IMR-90 (cell line): Measurements from ENCODE around the gene TMEM179. TPM values are rescaled to one million over a fixed set of nuclear protein-coding genes. Genes with fewer than 3 reads are reported as not detected.

ENCODE experiments used
- ATAC-seq: fragments of 200-7000 bp; cut with Tn5 transposase; 2 replicates; pipeline ENCODE4 v1.9.1; 2020; ENCODE audit warnings: low read depth, mild to moderate bottlenecking, moderate library complexity
- BruUV-seq: library from RNA; stranded (reverse); fragments of 400-500 nt; replicated peaks from 2 replicates; lab custom pipeline; 2021; lab: Mats Ljungman, UMichigan
- CTCF ChIA-PET: fragments of 300-600 bp; formaldehyde crosslinking; extraction: SDS; loops from one replicate; lab custom pipeline; 2021; ENCODE audit warnings: antibody characterized with exemption; lab: Yijun Ruan, JAX
- POLR2A ChIA-PET: fragments of 300-600 bp; sonication (Branson Sonifier 250); formaldehyde crosslinking; loops from one replicate; lab custom pipeline; 2022; ENCODE audit warnings: antibody characterized with exemption; ENCODE audit not compliant: unreplicated experiment; lab: Charles Lee
- DNase-seq: peaks from one replicate; pipeline ENCODE4 v3.0.0; 2013
- H2AFZ ChIP-seq: replicated peaks from 2 replicates; pipeline ENCODE3; 2013; ENCODE audit warnings: low read length, mild to moderate bottlenecking; ENCODE audit not compliant: poor library complexity
- H2AK5ac ChIP-seq: 2 replicates; pipeline ENCODE4 v1.6.1; 2013; ENCODE audit warnings: low read depth, low read length, inconsistent platforms
- H2AK9ac ChIP-seq: replicated peaks from 2 replicates; pipeline ENCODE3; 2013; ENCODE audit warnings: mild to moderate bottlenecking, low read depth, low read length, moderate library complexity; ENCODE audit not compliant: poor library complexity
- H2BK120ac ChIP-seq: 2 replicates; pipeline ENCODE4 v1.6.1; 2013; ENCODE audit warnings: low read depth, low read length, inconsistent platforms
- H2BK15ac ChIP-seq: 3 replicates; pipeline ENCODE4 v1.6.1; 2013; ENCODE audit warnings: low read depth, low read length, inconsistent platforms
- H2BK20ac ChIP-seq: 2 replicates; pipeline ENCODE4 v1.6.1; 2013; ENCODE audit warnings: low read depth, mild to moderate bottlenecking, inconsistent platforms, low read length, moderate library complexity
- H2BK5ac ChIP-seq: 2 replicates; pipeline ENCODE4 v1.6.1; 2013; ENCODE audit warnings: mild to moderate bottlenecking, low read depth, low read length, inconsistent platforms; ENCODE audit not compliant: poor library complexity, severe bottlenecking
- H3K14ac ChIP-seq: replicated peaks from 2 replicates; pipeline ENCODE4 v1.6.1; 2013; ENCODE audit warnings: low read depth, low read length, inconsistent platforms
- H3K18ac ChIP-seq: 2 replicates; pipeline ENCODE4 v1.6.1; 2013; ENCODE audit warnings: low read depth, low read length, control low read depth
- H3K23ac ChIP-seq: 2 replicates; pipeline ENCODE4 v1.6.1; 2013; ENCODE audit warnings: low read depth, low read length, inconsistent platforms
- H3K27ac ChIP-seq: 2 replicates; pipeline ENCODE4 v1.5.1; 2013; ENCODE audit warnings: mild to moderate bottlenecking, control low read depth, low read length; ENCODE audit not compliant: insufficient read depth
- H3K27me3 ChIP-seq: 2 replicates; pipeline ENCODE4 v1.6.1; 2013; ENCODE audit warnings: low read length; ENCODE audit not compliant: control insufficient read depth, insufficient read depth
- H3K36me3 ChIP-seq: 2 replicates; pipeline ENCODE4 v1.6.1; 2013; ENCODE audit warnings: low read length, mixed read lengths; ENCODE audit not compliant: control insufficient read depth, insufficient read depth
- H3K4ac ChIP-seq: 2 replicates; pipeline ENCODE4 v1.6.1; 2013; ENCODE audit warnings: low read depth, low read length, inconsistent platforms
- H3K4me1 ChIP-seq: 2 replicates; pipeline ENCODE4 v1.6.1; 2013; ENCODE audit warnings: low read length, mixed read lengths; ENCODE audit not compliant: control insufficient read depth, insufficient read depth
- H3K4me2 ChIP-seq: 2 replicates; pipeline ENCODE4 v1.6.1; 2013; ENCODE audit warnings: low read depth, mild to moderate bottlenecking, control low read depth, low read length, moderate library complexity
- H3K4me3 ChIP-seq: 2 replicates; pipeline ENCODE4 v1.5.1; 2013; ENCODE audit warnings: low read depth, mild to moderate bottlenecking, control low read depth, low read length, moderate library complexity; ENCODE audit not compliant: insufficient read depth
- H3K56ac ChIP-seq: 2 replicates; pipeline ENCODE4 v1.6.1; 2013; ENCODE audit warnings: low read length, inconsistent platforms; ENCODE audit not compliant: insufficient read depth; ENCODE audit errors: extremely low read depth
- H3K79me1 ChIP-seq, 2 experiments: 2 replicates each; pipeline ENCODE4 v1.6.1; 2013; ENCODE audit warnings: low read length in 2 of 2, inconsistent platforms in 1 of 2, low read depth in 1 of 2
- H3K9ac ChIP-seq: 2 replicates; pipeline ENCODE4 v1.6.1; 2013; ENCODE audit warnings: low read depth, low read length, control low read depth
- H3K9me1 ChIP-seq: 2 replicates; pipeline ENCODE4 v1.6.1; 2013; ENCODE audit warnings: low read length, inconsistent platforms; ENCODE audit not compliant: insufficient read depth
- H3K9me3 ChIP-seq: 2 replicates; pipeline ENCODE4 v1.6.1; 2013; ENCODE audit warnings: low read length; ENCODE audit not compliant: control insufficient read depth, insufficient read depth
- H4K20me1 ChIP-seq: 2 replicates; pipeline ENCODE4 v1.6.1; 2013; ENCODE audit warnings: low read length, inconsistent platforms; ENCODE audit not compliant: insufficient read depth
- H4K5ac ChIP-seq: 2 replicates; pipeline ENCODE4 v1.6.1; 2013; ENCODE audit warnings: mild to moderate bottlenecking, low read depth, low read length, control low read depth
- H4K8ac ChIP-seq, 2 experiments: 2 replicates each; pipeline ENCODE4 v1.6.1; 2013; ENCODE audit warnings: low read depth in 2 of 2, low read length in 2 of 2, control low read depth in 1 of 2, inconsistent platforms in 1 of 2
- H4K91ac ChIP-seq: 2 replicates; pipeline ENCODE4 v1.6.1; 2013; ENCODE audit warnings: low read depth, low read length, inconsistent platforms; ENCODE audit not compliant: insufficient read depth
- BHLHE40 ChIP-seq: fragments of 150-350 bp; IDR thresholded peaks from 2 replicates; pipeline ENCODE4 v1.6.1; 2016; ENCODE audit warnings: mild to moderate bottlenecking, low read depth, low read length
- CEBPB ChIP-seq: IDR thresholded peaks from 2 replicates; pipeline ENCODE4 v1.6.1; 2012; ENCODE audit warnings: low read depth, low read length, improper control_type of control experiment
- CHD1 ChIP-seq: IDR thresholded peaks from 2 replicates; pipeline ENCODE4 v1.6.1; 2012; ENCODE audit warnings: low read depth, low read length, improper control_type of control experiment
- MAZ ChIP-seq: IDR thresholded peaks from 2 replicates; pipeline ENCODE4 v1.6.1; 2012; ENCODE audit warnings: low read depth, mild to moderate bottlenecking, low read length, improper control_type of control experiment, moderate library complexity, borderline replicate concordance
- MXI1 ChIP-seq: IDR thresholded peaks from 2 replicates; pipeline ENCODE4 v1.6.1; 2012; ENCODE audit warnings: low read depth, mild to moderate bottlenecking, low read length, moderate library complexity, borderline replicate concordance
- NFE2L2 ChIP-seq: fragments of 150-350 bp; IDR thresholded peaks from 2 replicates; pipeline ENCODE4 v1.6.1; 2016; ENCODE audit warnings: low read depth, mild to moderate bottlenecking, low read length
- POLR2A ChIP-seq: IDR thresholded peaks from 2 replicates; pipeline ENCODE4 v1.6.1; 2012; ENCODE audit warnings: mild to moderate bottlenecking, low read depth, low read length
- RAD21 ChIP-seq: IDR thresholded peaks from 2 replicates; pipeline ENCODE4 v1.6.1; 2012; ENCODE audit warnings: low read length, improper control_type of control experiment
- RFX5 ChIP-seq: IDR thresholded peaks from 2 replicates; pipeline ENCODE4 v1.8.0; 2012; ENCODE audit warnings: low read depth, mild to moderate bottlenecking, low read length, moderate library complexity
- WGBS, 2 experiments: methylation state at CpG; one replicate each; pipeline versions ENCODE4 v1.1.5 to v1.1.7; 2013; ENCODE audit warnings: missing lambda C conversion rate in 2 of 2; ENCODE audit not compliant: insufficient read length in 1 of 2; ENCODE audit errors: extremely low coverage in 2 of 2; 5-methylcytosine and 5-hydroxymethylcytosine counted together
- dilution Hi-C: fragments of 300-500 bp; cut with HindIII; formaldehyde crosslinking; loops from one replicate; pipeline ENCODE4 v1.14.3; 2018; ENCODE audit warnings: low sequenced_read_pairs; ENCODE audit not compliant: unreplicated experiment
- in situ Hi-C: fragments of 300-500 bp; cut with MboI; formaldehyde crosslinking; loops from 3 replicates; pipeline ENCODE4 v1.14.3; 2019; ENCODE audit warnings: low sequenced_read_pairs, inconsistent platforms, mixed read lengths
- intact Hi-C: fragments of 100-400 bp; cut with micrococcal nuclease; formaldehyde crosslinking; loops from 2 replicates; pipeline ENCODE4 v1.10.0; 2022
- polyA plus RNA-seq, 3 experiments: library from polyadenylated mRNA; depleted of rRNA; stranded (reverse); fragments of >200 nt; gene quantifications; 2 replicates each; pipeline ENCODE4 v1.2.3, GENCODE V29; 2012; ENCODE audit warnings: low replicate concordance in 1 of 3
- total RNA-seq: library from RNA; depleted of rRNA; stranded (reverse); fragments of >200 nt; gene quantifications from 2 replicates; pipeline ENCODE4 v1.2.3, GENCODE V29; 2012
- TF ChIP-seq, protein P1 (sequence below): fragments of 150-350 bp; IDR thresholded peaks from 2 replicates; pipeline ENCODE4 v1.6.1; 2017; ENCODE audit warnings: mild to moderate bottlenecking, antibody characterized with exemption, low read length, low read depth

Gene TMEM179
- total and polyA plus RNA-seq, 2 of the 4 experiments (the other 2 are of a cell fraction) = not detected

DNA sequence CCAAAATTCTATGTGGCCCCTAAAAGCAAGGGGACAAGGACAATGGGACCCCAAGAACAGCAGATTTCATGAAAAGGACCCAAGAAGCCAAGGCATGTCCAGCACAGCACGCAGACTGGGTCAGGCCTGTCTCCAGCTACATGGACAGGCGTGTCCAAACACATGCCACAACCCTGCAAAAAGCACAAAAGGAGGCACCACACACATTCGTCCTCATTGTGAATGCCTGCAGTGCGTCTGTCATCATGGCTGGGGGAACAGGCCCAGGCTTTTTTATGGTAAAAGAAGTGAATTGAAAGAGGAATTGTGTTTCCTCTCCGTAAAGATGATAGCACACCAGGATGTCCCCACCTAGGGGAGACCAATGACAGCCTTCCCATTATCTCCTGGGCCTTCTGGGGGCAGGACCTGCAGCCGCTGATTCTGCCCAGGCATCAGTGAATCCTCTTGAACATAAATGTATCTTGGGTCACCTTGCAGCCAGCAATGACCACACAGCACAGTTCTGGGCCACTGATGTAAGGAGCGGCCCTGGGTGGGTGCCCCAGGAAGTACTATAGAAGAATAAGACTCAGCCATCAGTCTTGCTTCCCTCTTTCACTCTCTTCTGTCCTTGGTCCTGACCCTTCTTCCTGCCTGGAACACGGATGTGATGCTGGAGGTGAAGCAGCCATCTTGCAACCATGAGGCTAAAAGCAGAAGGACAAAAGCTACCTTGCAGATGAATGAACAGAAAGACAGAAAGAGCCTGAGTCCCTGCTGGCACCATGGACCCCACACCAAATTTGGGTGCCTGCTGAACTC is 54.8 kb downstream of the TMEM179 start:
- Histone ChIP-seq H3K9ac (no peak overlapping the region), H4K91ac (no peak overlapping the region), H3K9me1 (no peaks in the 10 kb centered on the region), H2AFZ (no peak overlapping the region), H3K18ac (no peak overlapping the region), H3K4me1 (no peaks in the 10 kb centered on the region), H2AK5ac (no peak overlapping the region), H2AK9ac (no peak overlapping the region), H4K5ac (no peak overlapping the region), H3K27ac (no peak overlapping the region), H3K9me3 (no peaks in the 10 kb centered on the region), H2BK20ac (no peak overlapping the region), H3K4me2 (no peak overlapping the region), H3K56ac (no peak overlapping the region), H4K20me1 (no peaks in the 10 kb centered on the region), H3K27me3 (peaks cover 10% of the 10 kb centered on the region; the same call in 1 of the 2 replicates), H2BK5ac (no peak overlapping the region), H3K36me3 (no peaks in the 10 kb centered on the region), H3K23ac (no peak overlapping the region), H3K4ac (no peak overlapping the region), H2BK120ac (no peak overlapping the region), H3K79me1 (no peaks in the 10 kb centered on the region), H3K4me3 (no peak overlapping the region), H4K8ac (no peak overlapping the region), H2BK15ac (no peak overlapping the region), H3K14ac (no peak overlapping the region)
- TF ChIP-seq RAD21 (no peak), BHLHE40 (no peak), CEBPB (no peak), MXI1 (no peak), MAZ (no peak), POLR2A (no peak), CHD1 (no peak), NFE2L2 (no peak), RFX5 (no peak)
- TF ChIP-seq, protein P1, sequence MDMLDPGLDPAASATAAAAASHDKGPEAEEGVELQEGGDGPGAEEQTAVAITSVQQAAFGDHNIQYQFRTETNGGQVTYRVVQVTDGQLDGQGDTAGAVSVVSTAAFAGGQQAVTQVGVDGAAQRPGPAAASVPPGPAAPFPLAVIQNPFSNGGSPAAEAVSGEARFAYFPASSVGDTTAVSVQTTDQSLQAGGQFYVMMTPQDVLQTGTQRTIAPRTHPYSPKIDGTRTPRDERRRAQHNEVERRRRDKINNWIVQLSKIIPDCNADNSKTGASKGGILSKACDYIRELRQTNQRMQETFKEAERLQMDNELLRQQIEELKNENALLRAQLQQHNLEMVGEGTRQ = no peak
- in situ Hi-C loops (loop anchor here (25.0 kb wide), 1 partner anchor 462 kb away; the partner anchor contains the start of gene ASPG), intact Hi-C loops (no loop called here), dilution Hi-C loops (no loop called here)
- BruUV-seq = no TSS peak
- DNase-seq = no peak
- ChIA-PET POLR2A (no interaction called here), CTCF (no interaction called here)
- ATAC-seq = no peak
- 33% methylated on average over 2 of the region's 8 CpGs; no CpG with 5 or more reads in 1 of the 2 experiments for WGBS, 2 experiments
